Neuronal stem cell (in vitro differentiated cells): Measurements from ENCODE around the gene SP110.
A peak's percentile ranks its signal among the peaks of the same experiment; 100 is the strongest.

Source experiments
- DNase-seq: peaks from one replicate; pipeline ENCODE4 v3.0.0-alpha.2; 2013; ENCODE audit warnings: low spot score
- H2AFZ ChIP-seq: one replicate; pipeline ENCODE4 v1.6.1; 2013; ENCODE audit warnings: mild to moderate bottlenecking, low read length, inconsistent platforms
- H2AK5ac ChIP-seq: 2 replicates; pipeline ENCODE4 v1.6.1; 2013; ENCODE audit warnings: low read depth, mild to moderate bottlenecking, inconsistent platforms, low read length, moderate library complexity, mixed read lengths
- H2BK120ac ChIP-seq: 2 replicates; pipeline ENCODE4 v1.6.1; 2013; ENCODE audit warnings: low read depth, mild to moderate bottlenecking, inconsistent platforms, low read length, moderate library complexity, mixed read lengths
- H2BK12ac ChIP-seq: one replicate; pipeline ENCODE4 v1.6.1; 2013; ENCODE audit warnings: low read length, inconsistent platforms
- H2BK15ac ChIP-seq: 2 replicates; pipeline ENCODE4 v1.6.1; 2013; ENCODE audit warnings: mild to moderate bottlenecking, low read length, inconsistent platforms, mixed read lengths
- H2BK5ac ChIP-seq: one replicate; pipeline ENCODE4 v1.6.1; 2013; ENCODE audit warnings: inconsistent platforms, mild to moderate bottlenecking, low read length, moderate library complexity
- H3K14ac ChIP-seq: one replicate; pipeline ENCODE4 v1.6.1; 2013; ENCODE audit warnings: low read length, inconsistent platforms
- H3K18ac ChIP-seq: 2 replicates; pipeline ENCODE4 v1.6.1; 2013; ENCODE audit warnings: low read length, inconsistent platforms
- H3K23ac ChIP-seq: 2 replicates; pipeline ENCODE4 v1.6.1; 2013; ENCODE audit warnings: low read depth, mild to moderate bottlenecking, mixed read lengths, low read length, inconsistent platforms; ENCODE audit not compliant: poor library complexity
- H3K27ac ChIP-seq: replicated peaks from 3 replicates; pipeline ENCODE4 v1.5.1; 2013; ENCODE audit warnings: low read length, inconsistent platforms
- H3K27me3 ChIP-seq, 3 experiments: 2 replicates each; pipeline ENCODE4 v1.6.1; 2013; ENCODE audit warnings: low read length in 3 of 3, mild to moderate bottlenecking in 2 of 3, inconsistent platforms in 1 of 3, low read depth in 1 of 3, mixed read lengths in 1 of 3, moderate library complexity in 1 of 3; ENCODE audit not compliant: control insufficient read depth in 3 of 3, insufficient read depth in 3 of 3
- H3K36me3 ChIP-seq, 2 donors: replicated peaks in 1 of 2; 2 replicates each; pipeline ENCODE4 v1.6.1; 2013; ENCODE audit warnings: low read length in 2 of 2; ENCODE audit not compliant: control insufficient read depth in 2 of 2, insufficient read depth in 2 of 2
- H3K4ac ChIP-seq: 2 replicates; pipeline ENCODE4 v1.6.1; 2013; ENCODE audit warnings: inconsistent platforms, mild to moderate bottlenecking, low read length, moderate library complexity
- H3K4me1 ChIP-seq, 2 donors: 1 replicate in 1 of 2; 2 replicates in 1 of 2; pipeline ENCODE4 v1.6.1; 2013; ENCODE audit warnings: low read length in 2 of 2, low read depth in 1 of 2; ENCODE audit not compliant: control insufficient read depth in 2 of 2, insufficient read depth in 1 of 2
- H3K4me2 ChIP-seq: one replicate; pipeline ENCODE4 v1.6.1; 2013; ENCODE audit warnings: mild to moderate bottlenecking, low read length, inconsistent platforms; ENCODE audit not compliant: insufficient read depth, poor library complexity, severe bottlenecking
- H3K4me3 ChIP-seq, 2 donors: 2 replicates each; pipeline ENCODE4 v1.5.1; 2013; ENCODE audit warnings: low read length in 2 of 2, mild to moderate bottlenecking in 2 of 2, inconsistent platforms in 1 of 2, moderate library complexity in 1 of 2
- H3K79me1 ChIP-seq: one replicate; pipeline ENCODE4 v1.6.1; 2013; ENCODE audit warnings: low read depth, mild to moderate bottlenecking, inconsistent platforms, low read length, moderate library complexity
- H3K9ac ChIP-seq: one replicate; pipeline ENCODE4 v1.6.1; 2013; ENCODE audit warnings: mild to moderate bottlenecking, low read depth, low read length, inconsistent platforms; ENCODE audit not compliant: poor library complexity
- H3K9me3 ChIP-seq, 2 donors: replicated peaks in 1 of 2; 2 replicates each; pipeline versions ENCODE3 to v1.6.1; 2013; ENCODE audit warnings: low read length in 2 of 2, mild to moderate bottlenecking in 2 of 2, inconsistent platforms in 1 of 2, low read depth in 1 of 2, mixed read lengths in 1 of 2, moderate library complexity in 1 of 2; ENCODE audit not compliant: control insufficient read depth in 2 of 2, insufficient read depth in 1 of 2
- H4K8ac ChIP-seq: one replicate; pipeline ENCODE4 v1.6.1; 2013; ENCODE audit warnings: low read depth, mild to moderate bottlenecking, inconsistent platforms, low read length, moderate library complexity
- H4K91ac ChIP-seq: one replicate; pipeline ENCODE4 v1.6.1; 2013; ENCODE audit warnings: low read length, low read depth, mild to moderate bottlenecking, inconsistent platforms; ENCODE audit not compliant: poor library complexity
- WGBS, 2 donors: extraction: QIAGEN DNeasy Blood & Tissue Kit; methylation state at CpG; one replicate each; pipeline ENCODE4 v1.1.7; 2013; ENCODE audit warnings: missing lambda C conversion rate in 2 of 2, mixed read lengths in 1 of 2; ENCODE audit not compliant: insufficient read length in 2 of 2, insufficient replicate concordance in 1 of 2; ENCODE audit errors: extremely low coverage in 2 of 2; 5-methylcytosine and 5-hydroxymethylcytosine counted together

The SP110 gene

GRCh38 chr2:230220347-230220969, 674 bp upstream of the SP110 start:
- H3K4me3 ChIP-seq = peak overlapping the region in 1 of 2 donors; percentile 49
- no peak overlapping the region for H3K9ac ChIP-seq

GRCh38 chr2:230218421-230218820, 1.4 kb downstream of the SP110 start:
- WGBS, 2 donors = no CpG with 5 or more reads among the region's 2 CpGs
- H2AK5ac ChIP-seq = no peak overlapping the region
- no peak overlapping the region for H2BK12ac ChIP-seq
- H3K14ac ChIP-seq = no peak overlapping the region
- no peak overlapping the region for H2BK15ac ChIP-seq
- no peak overlapping the region for H3K18ac ChIP-seq
- H3K4me3 ChIP-seq = no peak overlapping the region
- H3K9me3 ChIP-seq = no peaks in the 10 kb centered on the region
- no peak overlapping the region for H4K8ac ChIP-seq
- no peak overlapping the region for H3K27ac ChIP-seq
- no peak overlapping the region for H3K4me2 ChIP-seq
- DNase-seq = no peak
- H3K27me3 ChIP-seq = no peaks in the 10 kb centered on the region
- no peak overlapping the region for H3K9ac ChIP-seq
- no peak overlapping the region for H3K23ac ChIP-seq
- no peaks in the 10 kb centered on the region for H3K36me3 ChIP-seq
- no peaks in the 10 kb centered on the region for H3K79me1 ChIP-seq
- no peak overlapping the region for H3K4ac ChIP-seq
- no peak overlapping the region for H2AFZ ChIP-seq
- no peak overlapping the region for H2BK5ac ChIP-seq
- H4K91ac ChIP-seq = no peak overlapping the region
- H3K4me1 ChIP-seq = peaks cover 0 to 2% of the 10 kb centered on the region in 2 donors
- no peak overlapping the region for H2BK120ac ChIP-seq

More at GRCh38 chr2:230220347-230220969, 674 bp upstream of the SP110 start:
- H3K27ac ChIP-seq = no peak overlapping the region
- H3K4me2 ChIP-seq = no peak overlapping the region
- peaks cover 0 to 2% (median 0%) of the 10 kb centered on the region in 3 experiments for H3K27me3 ChIP-seq
- H3K9me3 ChIP-seq = peaks cover 0 to under 1% of the 10 kb centered on the region in 2 donors
- H2BK120ac ChIP-seq = no peak overlapping the region
- no peak overlapping the region for H3K14ac ChIP-seq
- H2AFZ ChIP-seq = peak overlapping the region; percentile 91
- no peaks in the 10 kb centered on the region for H3K36me3 ChIP-seq
- H2BK12ac ChIP-seq = no peak overlapping the region
- H3K23ac ChIP-seq = no peak overlapping the region
- peaks cover 0 to 2% of the 10 kb centered on the region in 2 donors for H3K4me1 ChIP-seq
- H3K79me1 ChIP-seq = no peaks in the 10 kb centered on the region
- no peak overlapping the region for H3K18ac ChIP-seq
- no CpG with 5 or more reads among the region's 1 CpG for WGBS, 2 donors
- no peak overlapping the region for H3K4ac ChIP-seq
- no peak overlapping the region for H2AK5ac ChIP-seq
- H2BK15ac ChIP-seq = no peak overlapping the region
- H2BK5ac ChIP-seq = no peak overlapping the region
- no peak overlapping the region for H4K91ac ChIP-seq
- no peak for DNase-seq
- H4K8ac ChIP-seq = no peak overlapping the region

GRCh38 chr2:230217424-230217823, 2.4 kb downstream of the SP110 start:
- H3K18ac ChIP-seq = no peak overlapping the region
- no peak overlapping the region for H4K91ac ChIP-seq
- H3K36me3 ChIP-seq = no peaks in the 10 kb centered on the region
- H3K4ac ChIP-seq = no peak overlapping the region
- no peak overlapping the region for H2AK5ac ChIP-seq
- no peak overlapping the region for H2BK120ac ChIP-seq
- no peak overlapping the region for H2BK12ac ChIP-seq
- no peaks in the 10 kb centered on the region for H3K9me3 ChIP-seq
- H3K23ac ChIP-seq = no peak overlapping the region
- H3K14ac ChIP-seq = no peak overlapping the region
- H4K8ac ChIP-seq = no peak overlapping the region
- H3K27ac ChIP-seq = no peak overlapping the region
- no peak overlapping the region for H3K4me2 ChIP-seq
- DNase-seq = no peak
- no peak overlapping the region for H2AFZ ChIP-seq
- H3K27me3 ChIP-seq = no peaks in the 10 kb centered on the region
- H3K4me1 ChIP-seq = peaks cover 0 to 2% of the 10 kb centered on the region in 2 donors
- H3K9ac ChIP-seq = no peak overlapping the region
- no peak overlapping the region for H3K4me3 ChIP-seq
- no peak overlapping the region for H2BK5ac ChIP-seq
- no peaks in the 10 kb centered on the region for H3K79me1 ChIP-seq
- no CpG with 5 or more reads among the region's 3 CpGs for WGBS, 2 donors
- no peak overlapping the region for H2BK15ac ChIP-seq

GRCh38 chr2:230216489-230216888, 3.3 kb downstream of the SP110 start:
- H3K27ac ChIP-seq = no peak overlapping the region
- no peak overlapping the region for H3K23ac ChIP-seq
- no peak overlapping the region for H3K4me2 ChIP-seq
- no peak for DNase-seq
- no peaks in the 10 kb centered on the region for H3K9me3 ChIP-seq
- no peak overlapping the region for H2BK15ac ChIP-seq
- no peak overlapping the region for H3K4ac ChIP-seq
- H3K9ac ChIP-seq = no peak overlapping the region
- H2BK120ac ChIP-seq = no peak overlapping the region
- H3K14ac ChIP-seq = no peak overlapping the region
- no peak overlapping the region for H2BK12ac ChIP-seq
- H3K79me1 ChIP-seq = no peaks in the 10 kb centered on the region
- no peak overlapping the region for H4K8ac ChIP-seq
- H2AFZ ChIP-seq = no peak overlapping the region
- no peak overlapping the region for H4K91ac ChIP-seq
- no peak overlapping the region for H2AK5ac ChIP-seq
- no peaks in the 10 kb centered on the region for H3K27me3 ChIP-seq
- no CpG with 5 or more reads among the region's 1 CpG for WGBS, 2 donors
- no peak overlapping the region for H2BK5ac ChIP-seq
- no peaks in the 10 kb centered on the region for H3K36me3 ChIP-seq
- peaks cover 0 to 2% of the 10 kb centered on the region in 2 donors for H3K4me1 ChIP-seq
- H3K18ac ChIP-seq = no peak overlapping the region
- no peak overlapping the region for H3K4me3 ChIP-seq
